Gastrocnemius medialis (tissue), 4 donors: Measurements from ENCODE around the gene MUC5B. TPM values are rescaled to one million over a fixed set of nuclear protein-coding genes. Genes with fewer than 3 reads are reported as not detected.
A peak's percentile ranks its signal among the peaks of the same experiment; 100 is the strongest.

Experiments
- ATAC-seq, 2 donors: fragments of 150-250 bp; one replicate each; pipeline ENCODE4 v1.9.1; 2016
- DNase-seq, 2 donors: peaks; one replicate each; pipeline ENCODE4 v3.0.0-alpha.2; 2019
- H3K27ac ChIP-seq, 4 donors: fragments of 200-600 bp; sonication (generic); 1 replicate in 1 of 4; 2 replicates in 3 of 4; pipeline ENCODE4 v1.5.1; 2016 to 2018; ENCODE audit warnings: mild to moderate bottlenecking in 2 of 4, moderate library complexity in 1 of 4
- H3K27me3 ChIP-seq, 3 donors: fragments of 200-600 bp; sonication (generic) in 2 of 3; 1 replicate in 1 of 3; 2 replicates in 2 of 3; pipeline versions ENCODE4 v1.5.1 to v1.6.0; 2016 to 2019; ENCODE audit warnings: mild to moderate bottlenecking in 1 of 3, moderate library complexity in 1 of 3
- H3K36me3 ChIP-seq, 2 donors: fragments of 200-600 bp; sonication (generic) in 1 of 2; one replicate each; pipeline ENCODE4 v1.5.1; 2017 to 2018
- H3K4me1 ChIP-seq, 2 donors: fragments of 200-600 bp; sonication (generic) in 1 of 2; one replicate each; pipeline ENCODE4 v1.5.1; 2016 to 2017; ENCODE audit warnings: mild to moderate bottlenecking in 2 of 2
- H3K4me3 ChIP-seq, 4 donors: fragments of 200-600 bp; sonication (generic) in 3 of 4; 1 replicate in 1 of 4; 2 replicates in 3 of 4; pipeline ENCODE4 v1.5.1; 2016 to 2019; ENCODE audit warnings: mild to moderate bottlenecking in 2 of 4
- H3K9me3 ChIP-seq, 3 donors: fragments of 200-600 bp; sonication (generic) in 2 of 3; 1 replicate in 1 of 3; 2 replicates in 2 of 3; pipeline ENCODE4 v1.5.1; 2016 to 2019
- POLR2A ChIP-seq, 2 donors: fragments of 450-650 bp; IDR thresholded peaks; one replicate each; pipeline ENCODE4 v1.6.1; 2017; ENCODE audit warnings: antibody characterized with exemption in 2 of 2, mild to moderate bottlenecking in 2 of 2, moderate library complexity in 2 of 2
- in situ Hi-C, 4 donors: fragments of 200-750 bp; cut with MboI; loops; one replicate each; pipeline versions ENCODE4 v1.15.0 to v1.8.0; 2017; ENCODE audit warnings: low sequenced_read_pairs in 4 of 4
- intact Hi-C: fragments of 100-400 bp; cut with DNase I; formaldehyde crosslinking; loops from one replicate; pipeline ENCODE4 v1.15.1; 2023; ENCODE audit warnings: low total_unique reads
- total RNA-seq, 4 donors: library from RNA; depleted of rRNA; stranded (reverse); fragments of >200 nt; gene quantifications; one replicate each; pipeline versions ENCODE4 v1.1.0 to v1.2.3, GENCODE V29; 2016
- TF ChIP-seq, protein P1 (sequence below), 5 experiments: fragments of 450-650 bp in 3 of 5; fragments of 200-600 bp in 2 of 5; sonication (generic) in 2 of 5; IDR thresholded peaks in 4 of 5; conservative IDR thresholded peaks in 1 of 5; 1 replicate in 4 of 5; 2 replicates in 1 of 5; pipeline ENCODE4 v1.5.1; 2016 to 2019; ENCODE audit warnings: antibody characterized with exemption in 5 of 5, mild to moderate bottlenecking in 3 of 5, moderate library complexity in 3 of 5

Gene MUC5B
- total RNA-seq, 4 donors from 2014 or later: 0.17 TPM; not detected in 3

- peaks cover 0 to 74% of the 10 kb centered on the region in 2 donors for H3K36me3 ChIP-seq
- DNase-seq: no peak
- H3K27me3 ChIP-seq: no peaks in the 10 kb centered on the region
- in situ Hi-C loops: no loop called here
- intact Hi-C loops: no loop called here
- no peaks in the 10 kb centered on the region for H3K9me3 ChIP-seq
- no peaks in the 10 kb centered on the region for H3K4me1 ChIP-seq
- no peak overlapping the region for H3K27ac ChIP-seq
- TF ChIP-seq, protein P1, sequence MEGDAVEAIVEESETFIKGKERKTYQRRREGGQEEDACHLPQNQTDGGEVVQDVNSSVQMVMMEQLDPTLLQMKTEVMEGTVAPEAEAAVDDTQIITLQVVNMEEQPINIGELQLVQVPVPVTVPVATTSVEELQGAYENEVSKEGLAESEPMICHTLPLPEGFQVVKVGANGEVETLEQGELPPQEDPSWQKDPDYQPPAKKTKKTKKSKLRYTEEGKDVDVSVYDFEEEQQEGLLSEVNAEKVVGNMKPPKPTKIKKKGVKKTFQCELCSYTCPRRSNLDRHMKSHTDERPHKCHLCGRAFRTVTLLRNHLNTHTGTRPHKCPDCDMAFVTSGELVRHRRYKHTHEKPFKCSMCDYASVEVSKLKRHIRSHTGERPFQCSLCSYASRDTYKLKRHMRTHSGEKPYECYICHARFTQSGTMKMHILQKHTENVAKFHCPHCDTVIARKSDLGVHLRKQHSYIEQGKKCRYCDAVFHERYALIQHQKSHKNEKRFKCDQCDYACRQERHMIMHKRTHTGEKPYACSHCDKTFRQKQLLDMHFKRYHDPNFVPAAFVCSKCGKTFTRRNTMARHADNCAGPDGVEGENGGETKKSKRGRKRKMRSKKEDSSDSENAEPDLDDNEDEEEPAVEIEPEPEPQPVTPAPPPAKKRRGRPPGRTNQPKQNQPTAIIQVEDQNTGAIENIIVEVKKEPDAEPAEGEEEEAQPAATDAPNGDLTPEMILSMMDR (IDR thresholded peaks at IDR 0.05 in 4 of 5, conservative IDR thresholded peaks at IDR 0.05 in 1 of 5): no peak
- TF ChIP-seq POLR2A (IDR thresholded peaks at IDR 0.05): no peak
- ATAC-seq: no peak
- no peak overlapping the region for H3K4me3 ChIP-seq
Observed at GRCh38 chr11:1288426-1289151, 65.7 kb downstream of the MUC5B start.

- H3K27me3 ChIP-seq: no peaks in the 10 kb centered on the region
- H3K4me1 ChIP-seq: no peaks in the 10 kb centered on the region
- H3K36me3 ChIP-seq: peaks cover 0 to 74% of the 10 kb centered on the region in 2 donors
- intact Hi-C loops (no loop called here), in situ Hi-C loops (no loop called here)
- no peak overlapping the region for H3K4me3 ChIP-seq
- no peak for DNase-seq
- H3K9me3 ChIP-seq: no peaks in the 10 kb centered on the region
- H3K27ac ChIP-seq: no peak overlapping the region
- TF ChIP-seq, protein P1 (IDR thresholded peaks at IDR 0.05 in 4 of 5, conservative IDR thresholded peaks at IDR 0.05 in 1 of 5): no peak
- TF ChIP-seq POLR2A (IDR thresholded peaks at IDR 0.05): no peak
- ATAC-seq: no peak
Observed at GRCh38 chr11:1289211-1289935, 66.5 kb downstream of the MUC5B start.

- TF ChIP-seq, protein P1 (IDR thresholded peaks at IDR 0.05 in 4 of 5, conservative IDR thresholded peaks at IDR 0.05 in 1 of 5): no peak
- TF ChIP-seq POLR2A (IDR thresholded peaks at IDR 0.05): no peak
- intact Hi-C loops: loop anchor here (10.0 kb wide), 1 partner anchor 224 kb away; no protein-coding TSS in a partner anchor
Observed at GRCh38 chr11:1290052-1291040, 67.5 kb downstream of the MUC5B start.

DNA sequence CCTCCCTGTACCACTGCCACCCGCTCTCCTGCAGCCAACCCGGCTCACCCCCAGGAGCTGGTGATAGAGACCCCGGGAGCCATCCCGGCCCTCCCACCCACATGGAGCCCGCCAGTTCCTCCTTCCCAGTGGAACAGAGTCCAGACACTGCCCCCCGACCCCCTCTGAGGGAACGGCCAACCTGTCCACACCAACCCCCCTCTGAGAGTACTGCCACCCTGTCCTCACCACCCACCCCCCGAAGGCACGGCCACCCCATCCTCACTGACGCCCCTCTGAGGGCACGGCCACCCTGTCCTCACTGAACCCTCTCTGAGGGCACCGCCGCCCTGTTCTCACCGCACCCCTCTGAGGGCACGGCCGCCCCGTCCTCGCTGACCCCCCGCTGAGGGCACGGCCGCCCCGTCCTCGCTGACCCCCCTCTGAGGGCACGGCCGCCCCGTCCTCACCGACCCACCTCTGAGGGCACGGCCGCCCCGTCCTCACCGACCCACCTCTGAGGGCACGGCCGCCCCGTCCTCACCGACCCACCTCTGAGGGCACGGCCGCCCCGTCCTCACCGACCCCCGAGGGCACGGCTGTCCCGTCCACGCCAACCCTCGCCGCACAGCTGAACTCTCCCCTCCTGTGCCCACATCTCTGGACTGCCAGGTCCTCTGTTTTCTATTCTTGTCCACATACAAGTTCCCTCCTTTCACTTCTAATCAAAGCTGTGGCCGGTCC lies 68.6 kb downstream of the MUC5B start:
- no peak overlapping the region for H3K27ac ChIP-seq
- no peak overlapping the region for H3K4me3 ChIP-seq
- TF ChIP-seq, protein P1 (IDR thresholded peaks at IDR 0.05 in 4 of 5, conservative IDR thresholded peaks at IDR 0.05 in 1 of 5): no peak
- intact Hi-C loops (loop anchor here (10.0 kb wide), 1 partner anchor 223 kb away; no protein-coding TSS in a partner anchor), in situ Hi-C loops (no loop called here)
- no peaks in the 10 kb centered on the region for H3K27me3 ChIP-seq
- H3K4me1 ChIP-seq: no peaks in the 10 kb centered on the region
- ATAC-seq (no peak), DNase-seq (peak in 1 of 2 donors; percentile 5)
- H3K9me3 ChIP-seq: no peaks in the 10 kb centered on the region
- peaks cover 0 to 58% of the 10 kb centered on the region in 2 donors for H3K36me3 ChIP-seq

More at GRCh38 chr11:1290052-1291040, 67.5 kb downstream of the MUC5B start:
- Histone ChIP-seq H3K9me3 (no peaks in the 10 kb centered on the region), H3K4me3 (no peak overlapping the region), H3K27me3 (no peaks in the 10 kb centered on the region), H3K27ac (no peak overlapping the region), H3K36me3 (peaks cover 0 to 68% of the 10 kb centered on the region in 2 donors), H3K4me1 (no peaks in the 10 kb centered on the region)
- in situ Hi-C loops: no loop called here
- DNase-seq (peak in 1 of 2 donors; percentile 8), ATAC-seq (no peak)
